ENCODE results near the gene MINDY4.

MINDY4 gene

DNA sequence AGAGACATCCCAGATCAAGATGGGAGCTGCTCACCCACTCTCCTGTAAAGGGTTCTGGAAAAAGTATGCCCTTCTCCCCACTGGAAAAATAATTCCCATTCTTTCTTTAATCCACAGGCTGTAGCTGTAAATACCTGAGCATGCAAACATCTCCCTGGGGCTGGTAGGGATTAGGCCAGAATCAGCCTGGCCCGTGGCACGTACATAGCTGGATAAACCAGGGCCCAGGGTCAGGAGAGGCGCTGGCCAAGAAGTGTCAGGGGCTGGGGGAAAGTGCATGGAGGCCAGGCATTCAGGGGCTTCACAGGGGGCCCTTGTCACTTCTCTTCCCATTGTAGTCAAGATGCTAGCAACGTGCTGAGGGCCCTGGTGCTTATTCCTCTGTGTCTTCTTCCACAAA lies 109.7 kb downstream of the MINDY4 start:
- H4K20me1 ChIP-seq (ENCODE audit: low read depth, low read length) = no peaks in the 10 kb centered on the region
- H3F3A ChIP-seq (ENCODE audit: insufficient read depth) = no peaks in the 10 kb centered on the region
- no peak overlapping the region for H3K27ac ChIP-seq (ENCODE audit: low read depth, low read length)
- no peak overlapping the region for H3K9ac ChIP-seq (ENCODE audit: low read length)
- no peaks in the 10 kb centered on the region for H3K9me2 ChIP-seq (replicated peaks; ENCODE audit: insufficient read depth, low read length)
- no peak overlapping the region for H3K4me3 ChIP-seq (ENCODE audit: insufficient read depth, low read length, poor library complexity, severe bottlenecking)
- no peak for TF ChIP-seq EZH2phosphoT487 (conservative IDR thresholded peaks at IDR 0.05; ENCODE audit: low read length)
- TF ChIP-seq, protein P1, sequence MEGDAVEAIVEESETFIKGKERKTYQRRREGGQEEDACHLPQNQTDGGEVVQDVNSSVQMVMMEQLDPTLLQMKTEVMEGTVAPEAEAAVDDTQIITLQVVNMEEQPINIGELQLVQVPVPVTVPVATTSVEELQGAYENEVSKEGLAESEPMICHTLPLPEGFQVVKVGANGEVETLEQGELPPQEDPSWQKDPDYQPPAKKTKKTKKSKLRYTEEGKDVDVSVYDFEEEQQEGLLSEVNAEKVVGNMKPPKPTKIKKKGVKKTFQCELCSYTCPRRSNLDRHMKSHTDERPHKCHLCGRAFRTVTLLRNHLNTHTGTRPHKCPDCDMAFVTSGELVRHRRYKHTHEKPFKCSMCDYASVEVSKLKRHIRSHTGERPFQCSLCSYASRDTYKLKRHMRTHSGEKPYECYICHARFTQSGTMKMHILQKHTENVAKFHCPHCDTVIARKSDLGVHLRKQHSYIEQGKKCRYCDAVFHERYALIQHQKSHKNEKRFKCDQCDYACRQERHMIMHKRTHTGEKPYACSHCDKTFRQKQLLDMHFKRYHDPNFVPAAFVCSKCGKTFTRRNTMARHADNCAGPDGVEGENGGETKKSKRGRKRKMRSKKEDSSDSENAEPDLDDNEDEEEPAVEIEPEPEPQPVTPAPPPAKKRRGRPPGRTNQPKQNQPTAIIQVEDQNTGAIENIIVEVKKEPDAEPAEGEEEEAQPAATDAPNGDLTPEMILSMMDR (IDR thresholded peaks at IDR 0.05; ENCODE audit: insufficient read depth, low read length, poor library complexity, severe bottlenecking) = no peak
- no peak overlapping the region for H3K4me2 ChIP-seq (ENCODE audit: low read depth, low read length, poor library complexity, severe bottlenecking)
- H2AFZ ChIP-seq (ENCODE audit: low read depth, low read length, severe bottlenecking) = no peak overlapping the region
- H3K36me3 ChIP-seq (ENCODE audit: low read length) = no peaks in the 10 kb centered on the region
- no peaks in the 10 kb centered on the region for H3K79me2 ChIP-seq (ENCODE audit: insufficient read depth, low read length)
- H3K27me3 ChIP-seq (ENCODE audit: low read length) = no peaks in the 10 kb centered on the region
- H3K9me3 ChIP-seq (ENCODE audit: insufficient read depth, low read length) = no peaks in the 10 kb centered on the region

DNA sequence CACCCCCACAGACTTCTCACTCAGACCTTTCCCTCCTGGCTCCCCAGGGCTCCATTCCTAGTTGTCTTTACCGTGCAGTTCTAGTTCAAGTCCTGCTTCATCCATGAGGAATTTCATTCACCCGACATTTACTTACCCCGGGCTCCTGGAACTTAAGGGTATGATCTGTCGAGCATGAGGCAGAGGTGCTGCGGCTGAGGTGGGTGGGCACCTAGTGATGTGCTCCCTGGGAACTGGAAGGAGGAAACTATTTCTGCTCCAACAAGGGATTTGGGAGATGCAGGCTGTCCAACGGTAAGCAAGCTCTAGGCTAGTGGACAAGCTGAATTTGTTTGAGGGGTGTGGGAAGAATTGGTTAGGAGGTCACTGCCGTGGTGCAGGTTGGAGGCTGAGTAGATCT lies 110.2 kb downstream of the MINDY4 start:
- no peaks in the 10 kb centered on the region for H3K9me3 ChIP-seq (ENCODE audit: insufficient read depth, low read length)
- TF ChIP-seq, protein P1 (IDR thresholded peaks at IDR 0.05; ENCODE audit: insufficient read depth, low read length, poor library complexity, severe bottlenecking) = no peak
- TF ChIP-seq EZH2phosphoT487 (conservative IDR thresholded peaks at IDR 0.05; ENCODE audit: low read length) = no peak
- no peak overlapping the region for H3K27ac ChIP-seq (ENCODE audit: low read depth, low read length)
- no peaks in the 10 kb centered on the region for H3K36me3 ChIP-seq (ENCODE audit: low read length)
- H2AFZ ChIP-seq (ENCODE audit: low read depth, low read length, severe bottlenecking) = no peak overlapping the region
- no peaks in the 10 kb centered on the region for H3K79me2 ChIP-seq (ENCODE audit: insufficient read depth, low read length)
- no peak overlapping the region for H3K4me2 ChIP-seq (ENCODE audit: low read depth, low read length, poor library complexity, severe bottlenecking)
- H3K9me2 ChIP-seq (replicated peaks; ENCODE audit: insufficient read depth, low read length) = no peaks in the 10 kb centered on the region
- H3K27me3 ChIP-seq (ENCODE audit: low read length) = no peaks in the 10 kb centered on the region
- no peaks in the 10 kb centered on the region for H4K20me1 ChIP-seq (ENCODE audit: low read depth, low read length)
- no peaks in the 10 kb centered on the region for H3F3A ChIP-seq (ENCODE audit: insufficient read depth)
- no peak overlapping the region for H3K4me3 ChIP-seq (ENCODE audit: insufficient read depth, low read length, poor library complexity, severe bottlenecking)
- no peak overlapping the region for H3K9ac ChIP-seq (ENCODE audit: low read length)

DNA sequence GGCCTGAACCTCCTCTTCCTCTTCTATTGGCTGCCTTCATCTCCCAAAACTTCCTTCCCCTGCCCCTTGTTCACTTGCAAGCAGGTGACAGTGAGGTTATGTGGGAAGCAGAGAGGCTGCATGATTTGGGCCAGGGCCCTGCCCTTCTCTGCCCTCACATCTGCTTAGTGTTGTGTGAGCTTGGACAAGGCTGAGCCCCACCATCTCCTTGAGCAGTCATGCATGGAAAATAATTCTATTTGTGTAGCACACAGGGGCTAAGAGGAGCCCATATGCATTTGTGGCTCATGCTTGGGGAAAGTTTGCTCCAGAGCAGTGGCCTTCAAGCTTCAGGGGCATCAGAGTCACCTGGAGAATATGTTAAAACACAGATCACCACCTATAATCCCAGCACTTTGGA lies 113.7 kb downstream of the MINDY4 start:
- Histone ChIP-seq H3K4me2 (ENCODE audit: low read depth, low read length, poor library complexity, severe bottlenecking) (no peak overlapping the region), H3K9me3 (ENCODE audit: insufficient read depth, low read length) (no peaks in the 10 kb centered on the region), H3K27ac (ENCODE audit: low read depth, low read length) (no peak overlapping the region), H3F3A (ENCODE audit: insufficient read depth) (no peaks in the 10 kb centered on the region), H3K36me3 (ENCODE audit: low read length) (no peaks in the 10 kb centered on the region), H3K9ac (ENCODE audit: low read length) (no peak overlapping the region), H3K4me3 (ENCODE audit: insufficient read depth, low read length, poor library complexity, severe bottlenecking) (no peak overlapping the region), H2AFZ (ENCODE audit: low read depth, low read length, severe bottlenecking) (no peak overlapping the region), H3K9me2 (replicated peaks; ENCODE audit: insufficient read depth, low read length) (no peaks in the 10 kb centered on the region), H4K20me1 (ENCODE audit: low read depth, low read length) (no peaks in the 10 kb centered on the region), H3K27me3 (ENCODE audit: low read length) (no peaks in the 10 kb centered on the region), H3K79me2 (ENCODE audit: insufficient read depth, low read length) (no peaks in the 10 kb centered on the region)
- TF ChIP-seq EZH2phosphoT487 (conservative IDR thresholded peaks at IDR 0.05; ENCODE audit: low read length) = no peak
- TF ChIP-seq, protein P1 (IDR thresholded peaks at IDR 0.05; ENCODE audit: insufficient read depth, low read length, poor library complexity, severe bottlenecking) = no peak

All from SU-DHL-6 (cell line).